ENCODE results near the gene ZNF385C.

DNA sequence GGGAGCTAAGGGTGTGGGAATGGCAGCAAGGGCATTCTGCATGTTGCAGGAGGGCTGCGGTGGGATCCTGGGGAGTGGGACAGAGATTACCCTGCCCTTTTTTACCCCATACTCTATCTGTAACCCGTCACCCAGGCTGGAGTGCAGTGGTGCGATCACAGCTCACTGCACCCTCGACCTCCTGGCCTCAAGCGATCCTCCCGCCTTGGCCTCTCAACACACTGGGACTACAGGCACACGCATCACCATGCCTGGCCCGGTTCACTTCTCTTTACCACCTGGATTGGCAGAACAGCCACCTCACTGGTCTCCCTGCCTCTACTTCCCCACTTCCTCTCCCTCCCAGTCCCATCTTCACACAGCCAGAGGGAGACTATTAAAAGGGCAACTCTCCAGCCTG, 9.5 kb downstream of the ZNF385C start:
- TF ChIP-seq, protein P1, sequence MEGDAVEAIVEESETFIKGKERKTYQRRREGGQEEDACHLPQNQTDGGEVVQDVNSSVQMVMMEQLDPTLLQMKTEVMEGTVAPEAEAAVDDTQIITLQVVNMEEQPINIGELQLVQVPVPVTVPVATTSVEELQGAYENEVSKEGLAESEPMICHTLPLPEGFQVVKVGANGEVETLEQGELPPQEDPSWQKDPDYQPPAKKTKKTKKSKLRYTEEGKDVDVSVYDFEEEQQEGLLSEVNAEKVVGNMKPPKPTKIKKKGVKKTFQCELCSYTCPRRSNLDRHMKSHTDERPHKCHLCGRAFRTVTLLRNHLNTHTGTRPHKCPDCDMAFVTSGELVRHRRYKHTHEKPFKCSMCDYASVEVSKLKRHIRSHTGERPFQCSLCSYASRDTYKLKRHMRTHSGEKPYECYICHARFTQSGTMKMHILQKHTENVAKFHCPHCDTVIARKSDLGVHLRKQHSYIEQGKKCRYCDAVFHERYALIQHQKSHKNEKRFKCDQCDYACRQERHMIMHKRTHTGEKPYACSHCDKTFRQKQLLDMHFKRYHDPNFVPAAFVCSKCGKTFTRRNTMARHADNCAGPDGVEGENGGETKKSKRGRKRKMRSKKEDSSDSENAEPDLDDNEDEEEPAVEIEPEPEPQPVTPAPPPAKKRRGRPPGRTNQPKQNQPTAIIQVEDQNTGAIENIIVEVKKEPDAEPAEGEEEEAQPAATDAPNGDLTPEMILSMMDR (conservative IDR thresholded peaks at IDR 0.05), result no peak
- TF ChIP-seq ZFX (IDR thresholded peaks at IDR 0.05), result no peak
